H54 (cell line): Measurements from ENCODE around the gene EIF5A2.

Source experiments
- DNase-seq: peaks from one replicate; pipeline ENCODE4 v3.0.0; 2011; ENCODE audit warnings: low spot score, mixed read lengths; ENCODE audit not compliant: insufficient read length
- FAIRE-seq: peaks from 3 replicates; lab custom pipeline; 2011; peaks lifted over from hg19 to GRCh38; lab: Jason Lieb, UNC
- POLR2A ChIP-seq: IDR thresholded peaks from 2 replicates; pipeline ENCODE4 v1.6.1; 2011; ENCODE audit warnings: low read depth, mild to moderate bottlenecking, low read length

The EIF5A2 gene

DNA sequence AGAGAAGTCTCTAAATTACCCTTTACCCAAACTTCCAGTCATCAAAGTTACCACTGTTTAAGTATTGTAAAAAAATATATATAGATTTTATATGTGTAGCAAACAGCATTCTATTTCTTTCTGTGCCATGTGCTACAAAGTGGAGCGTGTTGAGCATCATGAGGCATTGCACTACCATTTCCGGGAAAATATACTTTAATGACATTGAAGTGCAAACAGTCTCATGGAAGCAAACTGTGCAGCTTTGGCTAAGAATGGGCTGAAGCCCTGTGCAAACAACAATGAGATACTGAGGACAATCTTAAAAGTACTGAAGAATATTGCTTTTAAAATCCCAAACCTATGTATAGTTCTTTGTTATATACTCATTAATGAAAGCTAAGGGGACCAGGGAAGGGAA lies 31.9 kb downstream of the EIF5A2 start:
- DNase-seq (no peak), FAIRE-seq (no peak)
- TF ChIP-seq POLR2A: no peak

DNA sequence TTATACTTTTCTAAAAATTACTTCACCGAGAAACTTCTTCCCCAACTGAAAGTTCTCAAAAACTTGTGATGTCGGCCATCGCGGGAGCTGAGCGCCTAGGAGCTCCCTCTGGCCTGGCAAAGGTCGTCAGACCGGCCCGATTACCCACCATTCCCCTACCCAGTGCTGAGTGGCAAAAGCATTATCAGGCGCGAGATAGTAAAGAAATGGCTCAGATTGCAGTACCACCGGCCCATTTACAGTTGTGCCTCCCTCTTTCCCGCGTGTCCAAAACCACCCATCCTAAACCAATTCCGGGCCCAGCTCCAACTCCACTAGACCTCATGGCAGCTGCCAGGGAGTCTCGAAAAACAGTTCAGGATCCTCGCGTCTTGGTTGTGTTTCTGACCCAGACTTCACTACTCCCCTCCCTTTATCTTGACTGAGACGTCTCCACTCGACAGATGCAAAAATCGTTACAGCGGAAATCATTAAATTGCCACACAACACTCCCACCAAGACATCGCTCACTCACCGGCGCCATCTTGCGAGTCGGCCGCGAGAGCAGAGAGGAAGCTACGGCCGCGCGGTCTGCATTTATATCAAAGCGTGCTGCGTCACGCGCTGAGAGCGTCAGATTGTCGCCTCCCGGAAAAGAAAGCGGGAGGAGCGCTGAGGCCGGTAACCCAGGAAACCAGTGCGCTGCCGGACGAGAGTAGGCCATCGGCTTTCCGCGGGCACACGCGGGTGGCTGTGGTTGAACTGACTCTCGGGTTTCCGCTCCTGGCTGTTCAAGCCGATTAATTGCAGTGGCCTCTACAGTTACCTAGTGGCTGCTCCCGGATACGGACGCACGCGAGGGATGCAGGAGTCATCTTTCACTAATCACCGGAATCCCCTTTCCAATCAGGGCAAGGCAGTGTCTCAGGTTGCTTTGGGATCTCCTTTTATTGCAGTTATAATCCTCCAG lies 38.5 kb downstream of the EIF5A2 start, which contains the start of gene RPL22L1:
Gene RPL22L1, minus strand, starts transcription at position 551 of the 949 bp plus-strand sequence. Its CDS starts 28 bp downstream, at position 523.
- FAIRE-seq (peak; percentile 96), DNase-seq (peak; percentile 84)
- peak; percentile 98 for TF ChIP-seq POLR2A

DNA sequence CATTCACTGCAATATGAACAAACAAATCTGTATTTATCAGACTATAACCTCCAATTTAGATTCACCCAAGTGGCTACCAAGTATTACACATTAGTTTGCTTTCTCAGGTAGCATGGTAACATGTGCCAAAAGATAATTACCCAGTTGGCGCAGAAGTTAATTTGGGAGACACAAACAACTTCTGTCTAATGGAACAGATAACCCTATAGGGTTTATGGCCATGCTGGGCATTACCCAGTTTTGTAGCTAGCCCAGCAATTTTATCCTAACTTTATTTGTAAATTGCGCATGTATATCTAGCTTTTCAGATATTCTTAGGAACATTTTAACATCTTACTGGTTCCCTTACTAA lies 39.2 kb downstream of the EIF5A2 start:
- no peak for DNase-seq
- no peak for TF ChIP-seq POLR2A
- no peak for FAIRE-seq

- DNase-seq (no peak), FAIRE-seq (no peak)
- TF ChIP-seq POLR2A: no peak
These were observed 39.7 kb downstream of the EIF5A2 start for GRCh38 chr3:170868577-170869238.

DNA sequence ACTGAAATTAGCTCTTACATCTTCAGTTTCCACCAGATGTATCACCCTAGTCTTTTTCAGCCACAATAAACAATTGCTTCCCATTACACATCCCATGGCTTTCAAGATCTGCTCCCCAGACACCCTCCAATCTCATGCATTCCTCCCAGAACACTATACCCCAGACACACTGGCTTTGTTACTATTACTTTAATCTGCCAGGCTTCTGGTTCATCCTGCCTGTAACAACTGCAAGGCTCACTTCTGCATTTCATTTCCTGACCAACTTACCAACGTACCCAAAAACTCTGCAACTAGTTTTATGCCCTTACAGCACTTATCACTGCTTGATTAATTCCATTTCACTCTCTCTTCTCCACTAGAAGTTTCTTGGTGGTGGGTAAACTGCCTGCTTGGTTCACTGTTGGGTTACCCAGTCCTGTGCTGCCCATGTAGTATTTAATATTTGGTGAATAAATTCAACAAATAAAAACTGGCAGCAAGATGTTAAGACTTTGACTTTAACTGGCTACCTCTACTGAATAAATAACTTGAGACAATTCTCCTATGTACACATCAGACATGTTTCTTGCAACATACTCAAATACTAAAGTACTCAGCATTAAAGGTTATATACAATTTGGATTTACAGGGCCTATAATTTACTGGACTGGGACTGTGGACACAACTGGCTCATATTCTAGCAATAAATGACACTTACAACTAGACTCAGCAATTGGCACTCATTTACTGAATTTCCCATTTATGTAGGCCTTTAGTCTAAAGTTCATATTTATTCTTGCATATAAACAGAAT lies 41.1 kb downstream of the EIF5A2 start:
- DNase-seq (no peak), FAIRE-seq (no peak)
- TF ChIP-seq POLR2A: no peak

GRCh38 chr3:170866499-170866898 lies 41.9 kb downstream of the EIF5A2 start:
- no peak for FAIRE-seq
- DNase-seq: no peak
- no peak for TF ChIP-seq POLR2A

DNA sequence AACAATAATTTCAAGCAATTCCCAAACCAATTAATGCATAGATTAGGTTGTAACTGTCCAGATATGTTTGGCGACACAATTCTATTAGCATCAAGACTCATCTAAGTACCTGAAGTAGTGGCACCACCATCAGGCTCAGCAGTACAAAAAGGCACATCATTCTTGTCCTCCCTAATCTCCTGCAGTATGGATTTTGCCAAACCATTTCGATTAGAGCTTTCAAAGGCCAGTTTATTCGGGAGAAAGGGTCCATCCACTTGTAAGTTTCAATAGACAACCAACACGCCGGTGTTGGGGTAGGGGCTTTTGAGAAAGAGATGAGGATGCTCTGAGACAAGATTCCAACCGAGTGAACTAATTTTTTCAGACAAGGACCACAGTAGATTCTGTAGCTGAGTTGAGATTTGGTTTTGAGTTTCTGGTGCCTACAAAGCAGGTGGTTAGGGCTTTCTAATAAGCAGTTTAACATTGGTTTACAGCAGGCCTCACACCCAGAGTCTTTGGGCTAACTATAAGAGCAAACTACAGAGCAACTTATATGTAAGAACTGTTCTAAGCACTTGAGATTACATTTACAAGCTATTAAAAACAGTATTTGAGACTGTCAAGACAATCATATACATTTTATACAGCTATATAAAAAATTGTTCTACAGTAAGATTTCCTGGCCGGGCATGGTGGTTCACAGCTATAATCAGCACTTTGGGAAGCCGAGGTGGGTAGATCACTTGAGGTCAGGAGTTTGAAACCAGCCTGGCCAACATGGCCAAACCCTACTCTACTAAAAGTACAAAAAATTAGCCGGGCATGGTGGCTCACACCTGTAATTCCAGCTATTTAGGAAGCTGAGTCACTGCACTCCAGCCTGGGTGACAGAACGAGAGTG lies 43.0 kb downstream of the EIF5A2 start:
- FAIRE-seq (peak; percentile 15), DNase-seq (no peak)
- no peak for TF ChIP-seq POLR2A

- FAIRE-seq (no peak), DNase-seq (no peak)
These were observed 43.8 kb downstream of the EIF5A2 start for GRCh38 chr3:170864525-170865208.

DNA sequence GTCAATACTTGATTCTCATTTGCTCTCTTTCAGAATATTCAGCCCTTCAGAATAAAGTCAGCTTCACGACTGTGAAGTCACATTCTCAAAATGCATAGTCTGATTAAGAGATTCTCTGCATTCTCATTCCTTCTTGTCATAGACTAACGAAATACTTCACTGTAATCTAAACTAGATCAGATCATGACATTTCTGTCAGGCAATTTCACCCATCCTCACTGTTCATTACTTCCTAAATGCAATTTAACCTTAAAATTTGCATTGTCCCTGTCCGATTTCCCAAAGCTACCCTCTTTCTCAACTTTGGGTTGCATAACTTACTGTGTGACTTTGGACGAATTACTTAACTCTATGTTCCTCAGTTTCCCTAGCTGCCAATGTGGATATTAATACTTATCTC lies 44.6 kb downstream of the EIF5A2 start:
- no peak for TF ChIP-seq POLR2A
- FAIRE-seq: peak; percentile 33

More at GRCh38 chr3:170864525-170865208, 43.8 kb downstream of the EIF5A2 start:
- TF ChIP-seq POLR2A: no peak

DNA sequence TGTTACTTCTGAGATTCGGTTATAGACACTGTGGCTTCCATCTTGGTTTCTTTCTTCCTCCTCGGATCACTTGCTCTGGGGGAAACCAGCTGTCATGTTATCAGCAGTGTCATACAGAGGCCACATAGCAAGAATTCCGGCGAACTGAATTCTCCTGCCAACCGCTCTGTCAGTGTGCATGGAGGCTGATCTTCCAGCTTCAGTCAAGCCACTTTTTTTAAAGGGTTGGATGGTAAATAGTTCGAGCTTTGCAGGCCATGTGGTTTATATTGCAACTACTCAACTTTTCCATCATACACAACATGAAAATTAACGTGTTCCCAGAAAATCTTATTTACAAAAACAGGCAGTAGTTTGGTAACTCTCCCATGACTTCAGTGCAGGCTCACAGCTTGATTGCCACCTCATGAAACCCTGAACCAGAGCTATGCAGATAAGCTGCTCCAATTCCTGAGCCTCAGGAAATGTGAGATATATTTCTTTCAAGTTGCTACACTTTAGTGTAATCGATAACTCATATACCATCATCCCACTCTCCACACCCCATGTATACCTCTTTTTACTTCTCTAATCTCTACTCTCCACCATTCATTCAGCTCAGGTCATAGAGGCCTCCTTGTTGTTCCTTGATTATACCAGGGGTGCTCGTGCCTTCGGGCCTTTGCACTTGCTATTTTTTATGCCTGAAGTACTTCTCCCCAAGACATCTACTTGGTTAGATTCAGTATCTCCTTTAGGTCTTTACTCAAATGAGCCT lies 45.6 kb downstream of the EIF5A2 start:
- no peak for TF ChIP-seq POLR2A
- DNase-seq (no peak), FAIRE-seq (no peak)

More for the DNA sequence above, 44.6 kb downstream of the EIF5A2 start:
- DNase-seq: no peak

GRCh38 chr3:170858599-170858998 lies 49.8 kb downstream of the EIF5A2 start:
- DNase-seq: no peak
- TF ChIP-seq POLR2A: no peak
- FAIRE-seq: no peak
